GM12891 (cell line): ENCODE measurements around the gene F2R.

Experiments
- POLR2A ChIP-seq: IDR thresholded peaks from 2 replicates; pipeline ENCODE4 v1.6.1; 2011; ENCODE audit warnings: low read depth, low read length, control low read depth
- POLR2AphosphoS5 ChIP-seq: IDR thresholded peaks from 2 replicates; pipeline ENCODE4 v1.6.1; 2011; ENCODE audit warnings: low read depth, low read length, control low read depth
- SPI1 ChIP-seq: IDR thresholded peaks from 2 replicates; pipeline ENCODE4 v1.6.1; 2011; ENCODE audit warnings: low read depth, low read length, control low read depth
- TAF1 ChIP-seq: IDR thresholded peaks from 2 replicates; pipeline ENCODE4 v1.6.1; 2011; ENCODE audit warnings: low read depth, low read length, control low read depth

GRCh38 chr5:76754668-76755078 is 38.7 kb downstream of the F2R start:
- TF ChIP-seq POLR2A (no peak), TAF1 (no peak), POLR2AphosphoS5 (no peak), SPI1 (no peak)
